ENCODE results near the gene NTM. TPM values are rescaled to one million over a fixed set of nuclear protein-coding genes. Genes with fewer than 3 reads are reported as not detected.

NTM gene
- total RNA-seq, 1 donor from 2014 or later = 4.3 TPM

GRCh38 chr11:132187386-132187785 lies 817.0 kb downstream of the NTM start:
- DNase-seq (ENCODE audit: low spot score, unreplicated experiment) = no peak
- no peak for TF ChIP-seq CTCF (IDR thresholded peaks at IDR 0.05; ENCODE audit: unreplicated experiment)
- no peaks in the 10 kb centered on the region for H3K4me1 Mint-ChIP-seq (ENCODE audit: low read depth)
- no peak overlapping the region for H3K4me3 Mint-ChIP-seq (ENCODE audit: low read depth)
- H3K27ac Mint-ChIP-seq = no peak overlapping the region
- H3K9me3 Mint-ChIP-seq (ENCODE audit: low read depth) = no peaks in the 10 kb centered on the region
- no peaks in the 10 kb centered on the region for H3K36me3 Mint-ChIP-seq (ENCODE audit: insufficient read depth)
- H3K27me3 Mint-ChIP-seq = peaks cover 43% of the 10 kb centered on the region

- no peak for DNase-seq (ENCODE audit: low spot score, unreplicated experiment)
- Mint-ChIP-seq H3K4me1 (ENCODE audit: low read depth) (no peaks in the 10 kb centered on the region), H3K9me3 (ENCODE audit: low read depth) (no peaks in the 10 kb centered on the region), H3K36me3 (ENCODE audit: insufficient read depth) (no peaks in the 10 kb centered on the region), H3K27ac (no peak overlapping the region), H3K27me3 (peaks cover 40% of the 10 kb centered on the region), H3K4me3 (ENCODE audit: low read depth) (no peak overlapping the region)
- TF ChIP-seq CTCF (IDR thresholded peaks at IDR 0.05; ENCODE audit: unreplicated experiment) = no peak
These were observed 817.4 kb downstream of the NTM start for GRCh38 chr11:132187814-132188213.

DNA sequence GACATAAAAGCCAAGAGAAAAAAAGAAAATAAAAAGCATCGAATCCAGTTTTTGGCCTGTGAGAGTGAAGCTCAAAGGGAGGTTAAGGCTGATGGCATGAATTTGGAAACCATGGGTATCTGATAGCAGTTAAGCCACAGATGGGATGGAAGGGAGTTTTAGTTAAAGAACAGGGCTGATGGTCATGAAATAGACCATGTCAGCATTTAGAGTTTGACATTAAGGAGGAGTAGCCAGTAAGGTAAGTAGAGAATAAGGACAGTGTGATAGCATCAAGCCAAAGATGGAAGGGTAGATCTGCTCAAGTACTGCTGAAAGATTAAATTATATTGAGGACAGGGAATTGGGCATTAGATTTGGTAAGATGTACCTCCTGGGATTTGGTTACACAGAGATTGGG lies 826.5 kb downstream of the NTM start:
- TF ChIP-seq CTCF (IDR thresholded peaks at IDR 0.05; ENCODE audit: unreplicated experiment) = no peak
- H3K27me3 Mint-ChIP-seq = peaks cover 6% of the 10 kb centered on the region

DNA sequence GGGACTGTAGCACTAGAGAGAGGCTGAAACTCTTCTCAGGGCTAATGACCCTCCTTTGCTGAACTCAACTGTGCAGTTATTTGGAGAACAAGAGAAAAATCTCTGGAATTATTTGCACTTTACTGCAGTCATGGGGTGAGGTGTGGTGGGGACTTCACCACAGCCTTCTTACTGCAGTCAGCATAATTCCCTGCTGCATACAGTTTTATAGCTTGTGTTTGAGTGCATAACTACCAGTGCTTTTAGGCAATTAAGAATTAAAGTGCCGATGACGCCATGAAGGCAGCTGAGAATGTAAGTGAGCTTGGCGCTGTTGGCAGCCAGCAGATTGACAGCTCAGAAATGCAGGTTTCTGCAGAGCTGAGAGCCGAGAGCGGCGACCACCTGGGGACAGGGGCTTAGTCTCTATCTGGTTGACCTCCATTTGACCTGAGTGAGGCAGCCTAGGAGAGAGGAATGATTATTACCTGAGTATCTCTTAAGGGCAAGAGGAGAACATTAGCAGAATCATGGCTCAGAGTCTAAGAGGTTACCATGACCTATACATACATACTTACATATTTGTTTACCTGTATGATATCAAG lies 830.0 kb downstream of the NTM start:
- Mint-ChIP-seq H3K36me3 (ENCODE audit: insufficient read depth) (no peaks in the 10 kb centered on the region), H3K27ac (no peak overlapping the region), H3K4me1 (ENCODE audit: low read depth) (no peaks in the 10 kb centered on the region), H3K4me3 (ENCODE audit: low read depth) (no peak overlapping the region), H3K27me3 (peaks cover 13% of the 10 kb centered on the region), H3K9me3 (ENCODE audit: low read depth) (no peaks in the 10 kb centered on the region)
- no peak for DNase-seq (ENCODE audit: low spot score, unreplicated experiment)
- TF ChIP-seq CTCF (IDR thresholded peaks at IDR 0.05; ENCODE audit: unreplicated experiment) = no peak

More for the DNA sequence above, 826.5 kb downstream of the NTM start:
- no peaks in the 10 kb centered on the region for H3K36me3 Mint-ChIP-seq (ENCODE audit: insufficient read depth)
- no peaks in the 10 kb centered on the region for H3K4me1 Mint-ChIP-seq (ENCODE audit: low read depth)
- H3K27ac Mint-ChIP-seq = no peak overlapping the region
- no peak for DNase-seq (ENCODE audit: low spot score, unreplicated experiment)
- H3K4me3 Mint-ChIP-seq (ENCODE audit: low read depth) = no peak overlapping the region
- H3K9me3 Mint-ChIP-seq (ENCODE audit: low read depth) = no peaks in the 10 kb centered on the region

GRCh38 chr11:132202621-132203020 lies 832.2 kb downstream of the NTM start:
- Mint-ChIP-seq H3K4me1 (ENCODE audit: low read depth) (no peaks in the 10 kb centered on the region), H3K9me3 (ENCODE audit: low read depth) (peaks cover 4% of the 10 kb centered on the region)

More at GRCh38 chr11:132202621-132203020, 832.2 kb downstream of the NTM start:
- no peak overlapping the region for H3K4me3 Mint-ChIP-seq (ENCODE audit: low read depth)
- peaks cover 13% of the 10 kb centered on the region for H3K27me3 Mint-ChIP-seq
- H3K36me3 Mint-ChIP-seq (ENCODE audit: insufficient read depth) = no peaks in the 10 kb centered on the region
- no peak overlapping the region for H3K27ac Mint-ChIP-seq
- DNase-seq (ENCODE audit: low spot score, unreplicated experiment) = no peak
- no peak for TF ChIP-seq CTCF (IDR thresholded peaks at IDR 0.05; ENCODE audit: unreplicated experiment)
